Measurements from ENCODE around the gene JAKMIP3.

GRCh38 chr10:132064771-132065437 is 842 bp upstream of the JAKMIP3 start:
- TF ChIP-seq, protein P1, sequence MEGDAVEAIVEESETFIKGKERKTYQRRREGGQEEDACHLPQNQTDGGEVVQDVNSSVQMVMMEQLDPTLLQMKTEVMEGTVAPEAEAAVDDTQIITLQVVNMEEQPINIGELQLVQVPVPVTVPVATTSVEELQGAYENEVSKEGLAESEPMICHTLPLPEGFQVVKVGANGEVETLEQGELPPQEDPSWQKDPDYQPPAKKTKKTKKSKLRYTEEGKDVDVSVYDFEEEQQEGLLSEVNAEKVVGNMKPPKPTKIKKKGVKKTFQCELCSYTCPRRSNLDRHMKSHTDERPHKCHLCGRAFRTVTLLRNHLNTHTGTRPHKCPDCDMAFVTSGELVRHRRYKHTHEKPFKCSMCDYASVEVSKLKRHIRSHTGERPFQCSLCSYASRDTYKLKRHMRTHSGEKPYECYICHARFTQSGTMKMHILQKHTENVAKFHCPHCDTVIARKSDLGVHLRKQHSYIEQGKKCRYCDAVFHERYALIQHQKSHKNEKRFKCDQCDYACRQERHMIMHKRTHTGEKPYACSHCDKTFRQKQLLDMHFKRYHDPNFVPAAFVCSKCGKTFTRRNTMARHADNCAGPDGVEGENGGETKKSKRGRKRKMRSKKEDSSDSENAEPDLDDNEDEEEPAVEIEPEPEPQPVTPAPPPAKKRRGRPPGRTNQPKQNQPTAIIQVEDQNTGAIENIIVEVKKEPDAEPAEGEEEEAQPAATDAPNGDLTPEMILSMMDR (conservative IDR thresholded peaks at IDR 0.05; ENCODE audit: low read depth, low read length), result no peak
- TF ChIP-seq EZH2 (IDR thresholded peaks at IDR 0.05; ENCODE audit: borderline replicate concordance, low read depth, low read length, poor library complexity, severe bottlenecking), result no peak

Data from A673 (cell line).